ENCODE data around the gene CALML4.

- TF ChIP-seq POLR2A (IDR thresholded peaks at IDR 0.05) (no peak), CTCF (IDR thresholded peaks at IDR 0.05) (no peak)
Observed at GRCh38 chr15:68232449-68232848, 27.3 kb upstream of the CALML4 start.
